GM12892 (cell line): Measurements from ENCODE around the gene MEI4.

Source experiments
- POLR2A ChIP-seq: IDR thresholded peaks from 2 replicates; pipeline ENCODE4 v1.6.1; 2011; ENCODE audit warnings: low read depth, low read length, control low read depth
- POLR2AphosphoS5 ChIP-seq: IDR thresholded peaks from 2 replicates; pipeline ENCODE4 v1.6.1; 2011; ENCODE audit warnings: low read depth, low read length, control low read depth
- TAF1 ChIP-seq: IDR thresholded peaks from 2 replicates; pipeline ENCODE4 v1.6.1; 2011; ENCODE audit warnings: low read depth, mild to moderate bottlenecking, control low read depth, low read length, borderline replicate concordance

DNA sequence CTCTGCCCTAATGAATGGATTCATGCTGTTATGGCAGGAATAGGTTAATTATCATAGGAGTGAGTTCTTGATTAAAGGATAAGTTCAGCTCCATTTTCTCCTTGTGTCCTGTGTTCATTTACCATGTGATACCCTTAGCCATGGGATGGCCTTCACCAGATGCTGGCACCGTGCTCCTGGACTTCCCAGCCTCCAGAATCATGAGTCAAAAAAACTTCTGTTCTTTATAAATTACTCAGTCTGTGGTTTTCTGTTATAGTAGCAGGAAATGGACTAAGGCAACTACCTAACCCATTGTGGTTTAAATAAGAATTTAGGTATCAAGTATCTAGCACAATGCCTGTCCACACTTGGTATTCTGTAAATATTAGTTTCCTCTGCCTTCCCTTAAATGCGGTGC is 223.5 kb downstream of the MEI4 start:
- TF ChIP-seq POLR2A (no peak), POLR2AphosphoS5 (no peak), TAF1 (no peak)
